Cardiac muscle cell (in vitro differentiated cells and primary cell): Measurements from ENCODE around the gene ZNRF3. TPM values are rescaled to one million over a fixed set of nuclear protein-coding genes. Genes with fewer than 3 reads are reported as not detected.
A peak's percentile ranks its signal among the peaks of the same experiment; 100 is the strongest.
"Not testable (repeated sequence)": the region's sequence is repeated elsewhere in the genome, so short reads cannot be mapped to it uniquely, and the experiment has no call there.

Source experiments
- DNase-seq, 2 donors: peaks; one replicate each; pipeline versions ENCODE4 v3.0.0 to v3.0.0-alpha.2; 2010 to 2017; ENCODE audit warnings: low read depth in 1 of 2, low spot score in 1 of 2
- H3K27ac ChIP-seq: fragments of 200-600 bp; sonication (generic); 2 replicates; pipeline ENCODE4 v1.5.1; 2016
- H3K27me3 ChIP-seq: fragments of 200-600 bp; sonication (generic); 2 replicates; pipeline ENCODE4 v1.6.0; 2016; ENCODE audit warnings: control low read depth
- H3K36me3 ChIP-seq: fragments of 200-600 bp; sonication (generic); 2 replicates; pipeline ENCODE4 v1.5.1; 2016; ENCODE audit warnings: control low read depth
- H3K4me1 ChIP-seq: fragments of 200-600 bp; sonication (generic); 2 replicates; pipeline ENCODE4 v1.8.1; 2017; ENCODE audit warnings: low read depth, mild to moderate bottlenecking, mixed run types
- H3K4me3 ChIP-seq: fragments of 200-600 bp; sonication (generic); 2 replicates; pipeline ENCODE4 v1.5.1; 2016; ENCODE audit warnings: mild to moderate bottlenecking
- H3K9me3 ChIP-seq: fragments of 200-600 bp; sonication (generic); 2 replicates; pipeline ENCODE4 v1.5.1; 2017; ENCODE audit warnings: low read depth, mild to moderate bottlenecking, control low read depth
- polyA plus RNA-seq: library from polyadenylated mRNA; unstranded; fragments of >200 nt; fragmentation: Nextera tagmentation; extraction: Ambion mirVana; gene quantifications from 2 replicates; pipeline ENCODE4 v1.2.1, GENCODE V29; 2016
- total RNA-seq: library from RNA; depleted of rRNA; stranded (reverse); fragments of >200 nt; gene quantifications from 2 replicates; pipeline ENCODE4 v1.2.3, GENCODE V29; 2016
- TF ChIP-seq, protein P1 (sequence below): IDR thresholded peaks from 2 replicates; pipeline ENCODE4 v1.5.1; 2012; ENCODE audit warnings: low read depth, mild to moderate bottlenecking, low read length

Gene ZNRF3
- total and polyA plus RNA-seq, 2 experiments from 2014 or later = 23.8 to 40.4 TPM

DNA sequence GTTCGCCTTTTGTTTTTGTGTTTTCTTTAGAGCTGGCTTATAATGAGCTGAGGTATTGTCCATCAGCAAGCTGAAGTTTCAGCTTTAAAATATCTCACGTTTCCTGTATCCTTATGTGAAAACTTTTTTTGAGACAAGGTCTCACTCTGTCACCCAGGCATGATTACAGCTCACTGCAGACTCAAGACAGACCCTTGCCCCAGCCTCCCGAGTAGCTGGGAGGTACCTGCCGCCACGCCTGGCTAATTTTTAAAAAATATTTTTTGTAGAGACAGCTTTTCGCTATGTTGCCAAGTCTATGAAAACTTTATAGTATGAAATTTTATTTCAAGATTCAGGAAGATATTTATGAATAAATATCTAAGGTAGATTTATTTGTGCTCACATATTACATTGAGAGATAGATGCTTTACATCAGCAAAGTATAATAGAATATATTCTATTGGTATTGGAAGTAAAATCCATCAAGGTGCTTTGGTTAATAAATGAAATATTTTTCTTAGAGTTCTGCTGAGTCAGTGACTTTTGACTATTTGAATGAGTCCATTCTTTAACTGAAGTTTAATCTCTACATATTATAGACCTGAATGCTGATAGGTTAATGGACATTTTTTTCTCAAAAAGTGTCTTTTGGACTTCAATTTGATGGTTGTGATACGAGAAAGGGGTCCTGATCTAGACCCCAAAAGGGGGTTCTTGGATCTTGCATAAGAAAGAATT is 199.6 kb downstream of the ZNRF3 start:
- no peaks in the 10 kb centered on the region for H3K27me3 ChIP-seq
- no peaks in the 10 kb centered on the region for H3K36me3 ChIP-seq
- no peaks in the 10 kb centered on the region for H3K9me3 ChIP-seq
- TF ChIP-seq, protein P1, sequence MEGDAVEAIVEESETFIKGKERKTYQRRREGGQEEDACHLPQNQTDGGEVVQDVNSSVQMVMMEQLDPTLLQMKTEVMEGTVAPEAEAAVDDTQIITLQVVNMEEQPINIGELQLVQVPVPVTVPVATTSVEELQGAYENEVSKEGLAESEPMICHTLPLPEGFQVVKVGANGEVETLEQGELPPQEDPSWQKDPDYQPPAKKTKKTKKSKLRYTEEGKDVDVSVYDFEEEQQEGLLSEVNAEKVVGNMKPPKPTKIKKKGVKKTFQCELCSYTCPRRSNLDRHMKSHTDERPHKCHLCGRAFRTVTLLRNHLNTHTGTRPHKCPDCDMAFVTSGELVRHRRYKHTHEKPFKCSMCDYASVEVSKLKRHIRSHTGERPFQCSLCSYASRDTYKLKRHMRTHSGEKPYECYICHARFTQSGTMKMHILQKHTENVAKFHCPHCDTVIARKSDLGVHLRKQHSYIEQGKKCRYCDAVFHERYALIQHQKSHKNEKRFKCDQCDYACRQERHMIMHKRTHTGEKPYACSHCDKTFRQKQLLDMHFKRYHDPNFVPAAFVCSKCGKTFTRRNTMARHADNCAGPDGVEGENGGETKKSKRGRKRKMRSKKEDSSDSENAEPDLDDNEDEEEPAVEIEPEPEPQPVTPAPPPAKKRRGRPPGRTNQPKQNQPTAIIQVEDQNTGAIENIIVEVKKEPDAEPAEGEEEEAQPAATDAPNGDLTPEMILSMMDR = no peak
- H3K4me1 ChIP-seq = peaks cover 17% of the 10 kb centered on the region
- DNase-seq = no peak
- H3K27ac ChIP-seq = peak overlapping the region; percentile 55
- no peak overlapping the region for H3K4me3 ChIP-seq

DNA sequence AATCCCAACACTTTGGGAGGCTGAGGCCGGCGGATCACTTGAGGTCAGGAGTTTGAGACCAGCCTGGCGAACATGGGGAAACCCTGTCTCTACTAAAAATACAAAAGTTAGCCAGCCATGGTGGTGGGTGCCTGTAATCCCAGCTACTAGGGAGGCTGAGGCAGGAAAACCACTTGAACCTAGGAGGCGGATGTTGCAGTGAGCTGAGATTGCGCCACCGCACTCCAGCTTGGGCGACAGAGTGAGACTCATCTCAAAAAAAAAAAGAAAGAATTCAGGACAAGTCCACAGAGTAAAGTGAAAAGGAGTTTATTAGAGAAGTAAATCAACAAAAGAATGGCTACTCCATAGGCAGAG is 200.2 kb downstream of the ZNRF3 start:
- H3K27me3 ChIP-seq, H3K27ac ChIP-seq, H3K9me3 ChIP-seq, DNase-seq, H3K4me3 ChIP-seq, H3K36me3 ChIP-seq: not testable (repeated sequence)
- peaks cover 14% of the 10 kb centered on the region for H3K4me1 ChIP-seq

DNA sequence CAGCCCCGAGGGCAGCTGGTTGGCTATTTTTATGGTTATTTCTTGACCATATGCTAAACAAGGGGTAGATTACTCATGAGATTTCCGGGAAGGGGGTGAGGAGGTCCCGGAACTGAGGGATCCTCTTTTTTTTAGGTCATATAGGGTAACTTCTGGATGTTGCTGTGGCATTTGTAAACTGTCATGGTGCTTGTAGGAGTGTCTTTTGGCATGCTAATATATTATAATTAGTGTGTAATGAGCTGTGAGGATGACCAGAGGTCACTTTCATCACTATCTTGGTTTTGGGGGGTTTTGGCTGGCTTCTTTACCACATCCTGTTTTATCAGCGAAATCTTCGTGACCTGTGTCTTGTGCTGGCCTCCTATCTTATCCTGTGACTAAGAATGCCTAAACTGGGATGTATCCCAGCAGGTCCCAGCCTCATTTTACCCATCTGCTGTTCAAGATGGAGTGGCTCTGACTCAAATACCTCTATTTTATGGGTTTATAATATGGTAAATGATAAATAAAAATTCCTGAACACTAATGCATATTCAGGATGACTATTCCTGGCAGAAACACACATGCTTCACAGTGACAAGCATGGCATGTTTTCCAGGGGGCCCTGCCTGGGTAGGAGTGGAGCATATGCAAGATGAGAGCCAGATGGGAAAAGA is 200.7 kb downstream of the ZNRF3 start:
- peaks cover 10% of the 10 kb centered on the region for H3K4me1 ChIP-seq
- H3K36me3 ChIP-seq = no peaks in the 10 kb centered on the region
- no peaks in the 10 kb centered on the region for H3K27me3 ChIP-seq
- H3K9me3 ChIP-seq = no peaks in the 10 kb centered on the region
- H3K4me3 ChIP-seq = no peak overlapping the region
- peak in 1 of 2 donors; percentile 40 for DNase-seq
- TF ChIP-seq, protein P1 = no peak
- H3K27ac ChIP-seq = no peak overlapping the region

DNA sequence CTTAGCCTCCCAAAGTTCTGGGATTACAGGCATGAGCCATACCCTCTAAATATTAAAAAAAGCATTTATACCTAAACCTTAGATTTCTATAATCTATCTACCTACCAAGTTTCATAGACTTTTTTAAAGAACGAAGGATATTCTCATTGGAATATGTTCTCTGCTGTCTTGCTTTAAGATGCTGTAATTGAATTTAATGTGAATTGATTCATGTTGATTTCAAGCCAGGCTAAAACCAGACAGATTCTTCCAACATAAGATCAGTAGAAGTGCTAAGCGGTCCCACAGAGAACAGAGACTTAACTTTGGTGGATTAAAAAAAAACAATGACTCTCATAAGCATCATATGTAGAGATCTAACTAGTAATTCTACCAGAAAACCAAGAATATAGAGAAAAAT is 203.6 kb downstream of the ZNRF3 start:
- no peak overlapping the region for H3K4me3 ChIP-seq
- peaks cover 10% of the 10 kb centered on the region for H3K4me1 ChIP-seq
- no peaks in the 10 kb centered on the region for H3K9me3 ChIP-seq
- DNase-seq = no peak
- TF ChIP-seq, protein P1 = no peak
- H3K27me3 ChIP-seq = no peaks in the 10 kb centered on the region
- no peak overlapping the region for H3K27ac ChIP-seq
- H3K36me3 ChIP-seq = no peaks in the 10 kb centered on the region

DNA sequence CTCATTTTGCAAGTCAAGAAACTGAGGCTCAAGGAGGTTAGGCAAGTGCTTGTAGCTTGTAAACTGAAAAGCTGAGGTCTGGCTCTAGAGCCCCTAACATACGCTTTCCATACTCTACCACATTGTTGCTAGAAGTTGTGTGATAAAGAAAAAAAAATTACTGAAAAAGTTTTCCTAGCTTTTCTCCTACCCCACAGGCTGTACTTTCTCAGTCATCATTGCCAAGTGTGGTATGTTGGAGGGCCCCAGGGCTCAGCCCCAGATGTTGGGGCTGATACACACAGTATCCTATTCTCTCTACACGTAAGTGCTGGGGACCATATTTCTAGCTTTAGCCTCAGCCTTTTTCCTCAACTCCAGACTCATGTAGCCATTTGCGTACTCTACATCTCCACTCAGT is 205.4 kb downstream of the ZNRF3 start:
- no peaks in the 10 kb centered on the region for H3K9me3 ChIP-seq
- no peaks in the 10 kb centered on the region for H3K27me3 ChIP-seq
- H3K4me3 ChIP-seq = no peak overlapping the region
- no peak for DNase-seq
- peaks cover 7% of the 10 kb centered on the region for H3K4me1 ChIP-seq
- TF ChIP-seq, protein P1 = no peak
- H3K27ac ChIP-seq = no peak overlapping the region
- H3K36me3 ChIP-seq = no peaks in the 10 kb centered on the region

DNA sequence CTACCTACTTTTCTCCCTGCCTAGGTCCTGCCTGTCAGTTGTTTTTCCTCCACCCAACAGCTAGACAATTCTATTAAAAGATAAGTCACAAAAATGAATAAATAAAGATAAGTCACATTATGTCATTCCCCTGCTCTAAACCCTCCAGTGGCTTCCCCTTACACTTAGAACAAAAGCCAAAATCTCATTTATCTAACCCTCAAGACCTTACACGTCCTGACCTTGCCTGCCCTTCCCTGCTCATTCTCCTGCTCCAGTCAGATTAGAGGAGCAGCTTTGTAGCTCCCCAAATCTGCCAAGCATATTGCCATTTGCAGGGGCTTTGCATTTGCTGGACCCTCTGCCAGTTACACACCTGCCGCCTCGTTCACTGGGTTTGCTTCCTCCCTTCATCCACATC is 206.1 kb downstream of the ZNRF3 start:
- no peak overlapping the region for H3K27ac ChIP-seq
- peaks cover under 1% of the 10 kb centered on the region for H3K4me1 ChIP-seq
- no peaks in the 10 kb centered on the region for H3K9me3 ChIP-seq
- TF ChIP-seq, protein P1 = no peak
- no peaks in the 10 kb centered on the region for H3K27me3 ChIP-seq
- DNase-seq = no peak
- H3K4me3 ChIP-seq = no peak overlapping the region
- no peaks in the 10 kb centered on the region for H3K36me3 ChIP-seq
